HCT116 (cell line): Measurements from ENCODE around the gene TLL2.

Experiments
- CTCF ChIP-seq, 3 experiments: fragments of 200-600 bp in 1 of 3; sonication (generic) in 1 of 3; IDR thresholded peaks in 2 of 3; conservative IDR thresholded peaks in 1 of 3; 2 replicates each; pipeline ENCODE4 v1.5.1; 2012 to 2017; ENCODE audit warnings: low read depth in 2 of 3, low read length in 2 of 3, antibody characterized with exemption in 1 of 3, borderline replicate concordance in 1 of 3, control low read depth in 1 of 3, mild to moderate bottlenecking in 1 of 3, mixed read lengths in 1 of 3, mixed run types in 1 of 3, moderate library complexity in 1 of 3; ENCODE audit not compliant: insufficient read depth in 1 of 3
- POLR2AphosphoS5 ChIP-seq: IDR thresholded peaks from 2 replicates; pipeline ENCODE4 v1.6.1; 2011; ENCODE audit warnings: mild to moderate bottlenecking, low read depth, low read length, moderate library complexity

GRCh38 chr10:96493254-96493653, 20.5 kb downstream of the TLL2 start:
- TF ChIP-seq POLR2AphosphoS5, result no peak
- no peak for TF ChIP-seq CTCF (IDR thresholded peaks at IDR 0.05 in 2 of 3, conservative IDR thresholded peaks at IDR 0.05 in 1 of 3; ENCODE audit: borderline replicate concordance in 1 of 3, insufficient read depth in 1 of 3, low read depth in 2 of 3, low read length in 2 of 3)
